Fibroblast of lung (primary cell): ENCODE results near the gene SLIT3. TPM values are rescaled to one million over a fixed set of nuclear protein-coding genes. Genes with fewer than 3 reads are reported as not detected.

Experiments used
- DNase-seq, 2 donors: peaks; one replicate each; pipeline versions ENCODE4 v3.0.0 to v3.0.0-alpha.2; 2010; ENCODE audit warnings: low read depth in 2 of 2
- H2AFZ ChIP-seq: 2 replicates; pipeline ENCODE4 v1.5.1; 2012; ENCODE audit warnings: low read length, control low read depth, inconsistent platforms
- H3K27ac ChIP-seq: 2 replicates; pipeline ENCODE4 v1.5.1; 2011; ENCODE audit warnings: low read length, control low read depth; ENCODE audit not compliant: insufficient read depth
- H3K27me3 ChIP-seq: 2 replicates; pipeline ENCODE4 v1.5.1; 2011; ENCODE audit warnings: mild to moderate bottlenecking, low read length; ENCODE audit not compliant: control insufficient read depth, insufficient read depth
- H3K36me3 ChIP-seq: 2 replicates; pipeline ENCODE4 v1.5.1; 2011; ENCODE audit warnings: low read length; ENCODE audit not compliant: control insufficient read depth, insufficient read depth
- H3K4me1 ChIP-seq: 2 replicates; pipeline ENCODE4 v1.5.1; 2011; ENCODE audit warnings: low read length; ENCODE audit not compliant: control insufficient read depth, insufficient read depth; ENCODE audit errors: extremely low read depth
- H3K4me2 ChIP-seq: 2 replicates; pipeline ENCODE4 v1.5.1; 2011; ENCODE audit warnings: low read length, control low read depth; ENCODE audit not compliant: insufficient read depth; ENCODE audit errors: extremely low read depth
- H3K4me3 ChIP-seq, 4 experiments: fragments of 200-600 bp in 1 of 4; sonication (generic) in 1 of 4; replicated peaks in 1 of 4; 2 replicates each; pipeline ENCODE4 v1.5.1; 2011 to 2016; ENCODE audit warnings: low read length in 4 of 4, low read depth in 3 of 4, mild to moderate bottlenecking in 3 of 4, control low read depth in 2 of 4, inconsistent platforms in 1 of 4, mixed read lengths in 1 of 4; ENCODE audit not compliant: insufficient read depth in 1 of 4; ENCODE audit errors: control extremely low read depth in 1 of 4
- H3K79me2 ChIP-seq: 2 replicates; pipeline ENCODE4 v1.5.1; 2012; ENCODE audit warnings: mild to moderate bottlenecking, low read length, inconsistent platforms; ENCODE audit not compliant: control insufficient read depth, insufficient read depth
- H3K9ac ChIP-seq: 2 replicates; pipeline ENCODE4 v1.5.1; 2011; ENCODE audit warnings: mild to moderate bottlenecking, low read length, control low read depth; ENCODE audit not compliant: insufficient read depth
- H3K9me3 ChIP-seq: 2 replicates; pipeline ENCODE4 v1.5.1; 2012; ENCODE audit warnings: low read depth, low read length; ENCODE audit not compliant: control insufficient read depth, insufficient read depth
- H4K20me1 ChIP-seq: 2 replicates; pipeline ENCODE4 v1.5.1; 2011; ENCODE audit warnings: low read length; ENCODE audit not compliant: control insufficient read depth, insufficient read depth; ENCODE audit errors: extremely low read depth
- EZH2 ChIP-seq: IDR thresholded peaks from 2 replicates; pipeline ENCODE4 v1.5.1; 2012; ENCODE audit warnings: low read length, control low read depth, mild to moderate bottlenecking; ENCODE audit errors: missing control alignments
- polyA plus RNA-seq, 2 donors: library from polyadenylated mRNA; depleted of rRNA in 1 of 2; stranded (reverse) in 1 of 2; unstranded in 1 of 2; fragments of >200 nt; gene quantifications; 2 replicates each; pipeline ENCODE4 v1.2.1, GENCODE V29; 2011 to 2012; ENCODE audit warnings: missing spikeins in 1 of 2
- total RNA-seq: library from RNA; depleted of rRNA; stranded (reverse); fragments of >200 nt; gene quantifications from 2 replicates; pipeline ENCODE4 v1.2.1, GENCODE V29; 2014
- TF ChIP-seq, protein P1 (sequence below), 2 donors: IDR thresholded peaks in 1 of 2; conservative IDR thresholded peaks in 1 of 2; 1 replicate in 1 of 2; 2 replicates in 1 of 2; pipeline ENCODE4 v1.5.1; 2011 to 2012; ENCODE audit warnings: low read length in 2 of 2, control low read depth in 1 of 2, inconsistent platforms in 1 of 2, low read depth in 1 of 2, mild to moderate bottlenecking in 1 of 2

The SLIT3 gene
- total and polyA plus RNA-seq, 2 donors (not counting 1 experiment from before 2014, with no cell fraction given), result 1.6 to 4.6 TPM

DNA sequence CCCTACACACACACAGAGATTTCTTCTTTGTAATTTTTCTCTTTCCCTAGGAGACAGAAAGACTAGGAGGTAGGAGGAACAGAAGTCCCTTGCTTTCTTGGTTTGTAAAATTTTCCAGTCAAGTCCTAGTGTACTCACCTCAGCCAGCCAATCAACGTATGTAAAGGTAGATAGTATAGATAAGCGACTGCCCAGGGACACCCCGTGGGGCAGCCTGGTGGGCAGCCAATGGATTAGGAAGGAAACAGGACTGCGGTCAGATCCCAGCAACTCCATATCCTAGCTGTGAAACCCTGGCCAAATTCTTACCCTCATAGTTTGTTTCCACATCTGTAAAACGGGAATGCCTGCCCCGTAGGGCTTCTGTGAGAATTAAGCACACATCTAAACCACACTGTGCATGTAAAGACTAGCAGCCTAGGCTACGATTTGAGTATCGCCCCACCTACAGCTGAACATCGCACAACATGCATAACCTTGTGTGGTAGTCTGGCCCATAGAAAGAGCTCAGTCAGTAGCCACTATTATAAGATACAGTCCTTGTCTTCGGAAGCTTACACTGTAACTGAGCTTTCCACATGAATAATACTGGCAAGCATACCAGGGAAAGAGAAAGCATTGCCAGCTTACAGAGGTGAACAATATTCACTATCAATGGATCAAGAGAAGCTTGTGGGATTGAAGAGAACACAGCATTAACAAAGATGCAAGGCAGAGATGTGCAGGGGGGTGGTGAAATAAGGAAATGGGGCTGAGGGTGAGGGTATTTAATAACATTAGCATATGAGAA is 368.3 kb downstream of the SLIT3 start:
- Histone ChIP-seq H3K9me3 (no peaks in the 10 kb centered on the region), H3K79me2 (no peaks in the 10 kb centered on the region), H2AFZ (no peak overlapping the region), H3K9ac (no peak overlapping the region), H3K27ac (no peak overlapping the region), H3K4me2 (no peak overlapping the region), H3K36me3 (no peaks in the 10 kb centered on the region), H3K4me3 (no peak overlapping the region), H4K20me1 (no peaks in the 10 kb centered on the region), H3K4me1 (no peaks in the 10 kb centered on the region), H3K27me3 (no peaks in the 10 kb centered on the region)
- TF ChIP-seq, protein P1, sequence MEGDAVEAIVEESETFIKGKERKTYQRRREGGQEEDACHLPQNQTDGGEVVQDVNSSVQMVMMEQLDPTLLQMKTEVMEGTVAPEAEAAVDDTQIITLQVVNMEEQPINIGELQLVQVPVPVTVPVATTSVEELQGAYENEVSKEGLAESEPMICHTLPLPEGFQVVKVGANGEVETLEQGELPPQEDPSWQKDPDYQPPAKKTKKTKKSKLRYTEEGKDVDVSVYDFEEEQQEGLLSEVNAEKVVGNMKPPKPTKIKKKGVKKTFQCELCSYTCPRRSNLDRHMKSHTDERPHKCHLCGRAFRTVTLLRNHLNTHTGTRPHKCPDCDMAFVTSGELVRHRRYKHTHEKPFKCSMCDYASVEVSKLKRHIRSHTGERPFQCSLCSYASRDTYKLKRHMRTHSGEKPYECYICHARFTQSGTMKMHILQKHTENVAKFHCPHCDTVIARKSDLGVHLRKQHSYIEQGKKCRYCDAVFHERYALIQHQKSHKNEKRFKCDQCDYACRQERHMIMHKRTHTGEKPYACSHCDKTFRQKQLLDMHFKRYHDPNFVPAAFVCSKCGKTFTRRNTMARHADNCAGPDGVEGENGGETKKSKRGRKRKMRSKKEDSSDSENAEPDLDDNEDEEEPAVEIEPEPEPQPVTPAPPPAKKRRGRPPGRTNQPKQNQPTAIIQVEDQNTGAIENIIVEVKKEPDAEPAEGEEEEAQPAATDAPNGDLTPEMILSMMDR (conservative IDR thresholded peaks at IDR 0.05 in 1 of 2, IDR thresholded peaks at IDR 0.05 in 1 of 2; ENCODE audit: low read depth in 1 of 2, low read length in 2 of 2), result no peak
- no peak for TF ChIP-seq EZH2
- no peak for DNase-seq

DNA sequence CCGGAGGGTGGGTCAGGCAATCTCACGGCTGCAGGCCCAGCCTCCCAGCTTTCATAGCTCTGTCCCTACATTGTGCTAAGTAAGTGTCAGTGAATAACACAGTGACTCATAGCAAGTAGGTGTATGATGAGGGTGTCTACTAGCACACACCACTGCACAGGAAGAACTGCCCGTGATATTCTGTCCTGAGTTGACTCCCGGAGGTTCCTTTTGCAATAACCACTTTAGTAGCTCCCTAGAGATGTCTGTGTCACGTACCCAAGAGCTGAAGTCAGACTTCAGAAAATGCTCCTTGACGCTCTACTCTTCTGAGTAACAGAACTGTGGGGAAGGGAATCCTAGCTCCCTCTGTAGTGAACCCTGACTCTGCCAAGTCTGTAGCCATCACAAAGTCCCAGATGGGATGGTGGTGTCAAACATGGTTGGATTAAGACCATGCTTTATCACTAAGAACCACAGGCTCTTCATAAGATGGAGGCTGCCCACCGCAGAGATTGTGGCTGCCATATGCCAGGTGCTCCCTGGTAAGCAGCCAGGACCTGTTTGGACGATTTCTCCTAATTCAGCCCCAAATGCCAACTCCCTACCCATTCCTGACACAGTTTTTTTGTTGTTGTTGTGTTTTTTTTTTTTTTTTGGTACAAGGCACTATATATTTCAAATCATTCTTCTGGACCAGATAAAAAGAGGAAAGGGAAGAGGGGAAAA is 369.1 kb downstream of the SLIT3 start:
- Histone ChIP-seq H3K27ac (no peak overlapping the region), H3K36me3 (no peaks in the 10 kb centered on the region), H3K4me2 (no peak overlapping the region), H3K9me3 (no peaks in the 10 kb centered on the region), H3K9ac (no peak overlapping the region), H2AFZ (no peak overlapping the region), H4K20me1 (no peaks in the 10 kb centered on the region), H3K4me3 (no peak overlapping the region), H3K79me2 (no peaks in the 10 kb centered on the region), H3K27me3 (no peaks in the 10 kb centered on the region), H3K4me1 (no peaks in the 10 kb centered on the region)
- no peak for TF ChIP-seq EZH2
- TF ChIP-seq, protein P1 (conservative IDR thresholded peaks at IDR 0.05 in 1 of 2, IDR thresholded peaks at IDR 0.05 in 1 of 2; ENCODE audit: low read depth in 1 of 2, low read length in 2 of 2), result no peak
- peak in 1 of 2 donors; percentile 84 for DNase-seq

DNA sequence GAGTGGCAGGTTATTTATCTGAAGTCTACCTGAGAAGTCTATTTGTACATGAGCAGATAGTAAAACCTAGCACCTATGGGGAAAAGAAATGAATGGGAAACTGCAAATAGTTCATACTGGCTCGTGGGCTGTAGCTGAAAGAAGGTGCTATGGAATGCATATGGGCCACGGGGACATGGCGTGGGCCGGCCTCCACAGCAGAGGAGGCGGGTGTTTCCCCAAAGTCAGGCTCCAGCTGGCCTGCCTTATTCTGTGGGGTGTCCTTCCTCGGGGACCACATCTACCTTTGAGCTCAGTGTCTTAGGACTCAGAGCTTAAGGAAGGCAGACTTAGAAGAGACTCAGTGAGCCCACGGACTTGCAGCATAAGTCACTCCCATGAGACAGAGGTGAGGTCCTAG is 371.3 kb downstream of the SLIT3 start:
- H3K4me1 ChIP-seq, result no peaks in the 10 kb centered on the region
- H4K20me1 ChIP-seq, result no peaks in the 10 kb centered on the region
- no peak overlapping the region for H3K4me3 ChIP-seq
- TF ChIP-seq EZH2, result no peak
- TF ChIP-seq, protein P1 (conservative IDR thresholded peaks at IDR 0.05 in 1 of 2, IDR thresholded peaks at IDR 0.05 in 1 of 2; ENCODE audit: low read depth in 1 of 2, low read length in 2 of 2), result no peak
- no peak overlapping the region for H3K27ac ChIP-seq
- no peaks in the 10 kb centered on the region for H3K27me3 ChIP-seq
- no peak overlapping the region for H3K4me2 ChIP-seq
- H2AFZ ChIP-seq, result no peak overlapping the region
- no peak overlapping the region for H3K9ac ChIP-seq
- no peaks in the 10 kb centered on the region for H3K36me3 ChIP-seq
- no peaks in the 10 kb centered on the region for H3K9me3 ChIP-seq
- no peak for DNase-seq
- H3K79me2 ChIP-seq, result no peaks in the 10 kb centered on the region
